IMR-90 (cell line): ENCODE data around the gene CNNM3. TPM values are rescaled to one million over a fixed set of nuclear protein-coding genes. Genes with fewer than 3 reads are reported as not detected.

Experiments used
- ATAC-seq: fragments of 200-7000 bp; cut with Tn5 transposase; 2 replicates; pipeline ENCODE4 v1.9.1; 2020; ENCODE audit warnings: low read depth, mild to moderate bottlenecking, moderate library complexity
- BruUV-seq: library from RNA; stranded (reverse); fragments of 400-500 nt; replicated peaks from 2 replicates; lab custom pipeline; 2021; lab: Mats Ljungman, UMichigan
- CTCF ChIA-PET: fragments of 300-600 bp; formaldehyde crosslinking; extraction: SDS; loops from one replicate; lab custom pipeline; 2021; ENCODE audit warnings: antibody characterized with exemption; lab: Yijun Ruan, JAX
- POLR2A ChIA-PET: fragments of 300-600 bp; sonication (Branson Sonifier 250); formaldehyde crosslinking; loops from one replicate; lab custom pipeline; 2022; ENCODE audit warnings: antibody characterized with exemption; ENCODE audit not compliant: unreplicated experiment; lab: Charles Lee
- DNase-seq: peaks from one replicate; pipeline ENCODE4 v3.0.0; 2013
- H2AFZ ChIP-seq: replicated peaks from 2 replicates; pipeline ENCODE3; 2013; ENCODE audit warnings: low read length, mild to moderate bottlenecking; ENCODE audit not compliant: poor library complexity
- H2AK5ac ChIP-seq: 2 replicates; pipeline ENCODE4 v1.6.1; 2013; ENCODE audit warnings: low read depth, low read length, inconsistent platforms
- H2AK9ac ChIP-seq: replicated peaks from 2 replicates; pipeline ENCODE3; 2013; ENCODE audit warnings: mild to moderate bottlenecking, low read depth, low read length, moderate library complexity; ENCODE audit not compliant: poor library complexity
- H2BK120ac ChIP-seq: 2 replicates; pipeline ENCODE4 v1.6.1; 2013; ENCODE audit warnings: low read depth, low read length, inconsistent platforms
- H2BK15ac ChIP-seq: 3 replicates; pipeline ENCODE4 v1.6.1; 2013; ENCODE audit warnings: low read depth, low read length, inconsistent platforms
- H2BK20ac ChIP-seq: 2 replicates; pipeline ENCODE4 v1.6.1; 2013; ENCODE audit warnings: low read depth, mild to moderate bottlenecking, inconsistent platforms, low read length, moderate library complexity
- H2BK5ac ChIP-seq: 2 replicates; pipeline ENCODE4 v1.6.1; 2013; ENCODE audit warnings: mild to moderate bottlenecking, low read depth, low read length, inconsistent platforms; ENCODE audit not compliant: poor library complexity, severe bottlenecking
- H3K14ac ChIP-seq: replicated peaks from 2 replicates; pipeline ENCODE4 v1.6.1; 2013; ENCODE audit warnings: low read depth, low read length, inconsistent platforms
- H3K18ac ChIP-seq: 2 replicates; pipeline ENCODE4 v1.6.1; 2013; ENCODE audit warnings: low read depth, low read length, control low read depth
- H3K23ac ChIP-seq: 2 replicates; pipeline ENCODE4 v1.6.1; 2013; ENCODE audit warnings: low read depth, low read length, inconsistent platforms
- H3K27ac ChIP-seq: 2 replicates; pipeline ENCODE4 v1.5.1; 2013; ENCODE audit warnings: mild to moderate bottlenecking, control low read depth, low read length; ENCODE audit not compliant: insufficient read depth
- H3K27me3 ChIP-seq: 2 replicates; pipeline ENCODE4 v1.6.1; 2013; ENCODE audit warnings: low read length; ENCODE audit not compliant: control insufficient read depth, insufficient read depth
- H3K36me3 ChIP-seq: 2 replicates; pipeline ENCODE4 v1.6.1; 2013; ENCODE audit warnings: low read length, mixed read lengths; ENCODE audit not compliant: control insufficient read depth, insufficient read depth
- H3K4ac ChIP-seq: 2 replicates; pipeline ENCODE4 v1.6.1; 2013; ENCODE audit warnings: low read depth, low read length, inconsistent platforms
- H3K4me1 ChIP-seq: 2 replicates; pipeline ENCODE4 v1.6.1; 2013; ENCODE audit warnings: low read length, mixed read lengths; ENCODE audit not compliant: control insufficient read depth, insufficient read depth
- H3K4me2 ChIP-seq: 2 replicates; pipeline ENCODE4 v1.6.1; 2013; ENCODE audit warnings: low read depth, mild to moderate bottlenecking, control low read depth, low read length, moderate library complexity
- H3K4me3 ChIP-seq: 2 replicates; pipeline ENCODE4 v1.5.1; 2013; ENCODE audit warnings: low read depth, mild to moderate bottlenecking, control low read depth, low read length, moderate library complexity; ENCODE audit not compliant: insufficient read depth
- H3K56ac ChIP-seq: 2 replicates; pipeline ENCODE4 v1.6.1; 2013; ENCODE audit warnings: low read length, inconsistent platforms; ENCODE audit not compliant: insufficient read depth; ENCODE audit errors: extremely low read depth
- H3K79me1 ChIP-seq, 2 experiments: 2 replicates each; pipeline ENCODE4 v1.6.1; 2013; ENCODE audit warnings: low read length in 2 of 2, inconsistent platforms in 1 of 2, low read depth in 1 of 2
- H3K9ac ChIP-seq: 2 replicates; pipeline ENCODE4 v1.6.1; 2013; ENCODE audit warnings: low read depth, low read length, control low read depth
- H3K9me1 ChIP-seq: 2 replicates; pipeline ENCODE4 v1.6.1; 2013; ENCODE audit warnings: low read length, inconsistent platforms; ENCODE audit not compliant: insufficient read depth
- H3K9me3 ChIP-seq: 2 replicates; pipeline ENCODE4 v1.6.1; 2013; ENCODE audit warnings: low read length; ENCODE audit not compliant: control insufficient read depth, insufficient read depth
- H4K20me1 ChIP-seq: 2 replicates; pipeline ENCODE4 v1.6.1; 2013; ENCODE audit warnings: low read length, inconsistent platforms; ENCODE audit not compliant: insufficient read depth
- H4K5ac ChIP-seq: 2 replicates; pipeline ENCODE4 v1.6.1; 2013; ENCODE audit warnings: mild to moderate bottlenecking, low read depth, low read length, control low read depth
- H4K8ac ChIP-seq, 2 experiments: 2 replicates each; pipeline ENCODE4 v1.6.1; 2013; ENCODE audit warnings: low read depth in 2 of 2, low read length in 2 of 2, control low read depth in 1 of 2, inconsistent platforms in 1 of 2
- H4K91ac ChIP-seq: 2 replicates; pipeline ENCODE4 v1.6.1; 2013; ENCODE audit warnings: low read depth, low read length, inconsistent platforms; ENCODE audit not compliant: insufficient read depth
- CEBPB ChIP-seq: IDR thresholded peaks from 2 replicates; pipeline ENCODE4 v1.6.1; 2012; ENCODE audit warnings: low read depth, low read length, improper control_type of control experiment
- CHD1 ChIP-seq: IDR thresholded peaks from 2 replicates; pipeline ENCODE4 v1.6.1; 2012; ENCODE audit warnings: low read depth, low read length, improper control_type of control experiment
- MXI1 ChIP-seq: IDR thresholded peaks from 2 replicates; pipeline ENCODE4 v1.6.1; 2012; ENCODE audit warnings: low read depth, mild to moderate bottlenecking, low read length, moderate library complexity, borderline replicate concordance
- WGBS, 2 experiments: methylation state at CpG; one replicate each; pipeline versions ENCODE4 v1.1.5 to v1.1.7; 2013; ENCODE audit warnings: missing lambda C conversion rate in 2 of 2; ENCODE audit not compliant: insufficient read length in 1 of 2; ENCODE audit errors: extremely low coverage in 2 of 2; 5-methylcytosine and 5-hydroxymethylcytosine counted together
- dilution Hi-C: fragments of 300-500 bp; cut with HindIII; formaldehyde crosslinking; loops from one replicate; pipeline ENCODE4 v1.14.3; 2018; ENCODE audit warnings: low sequenced_read_pairs; ENCODE audit not compliant: unreplicated experiment
- in situ Hi-C: fragments of 300-500 bp; cut with MboI; formaldehyde crosslinking; loops from 3 replicates; pipeline ENCODE4 v1.14.3; 2019; ENCODE audit warnings: low sequenced_read_pairs, inconsistent platforms, mixed read lengths
- intact Hi-C: fragments of 100-400 bp; cut with micrococcal nuclease; formaldehyde crosslinking; loops from 2 replicates; pipeline ENCODE4 v1.10.0; 2022
- polyA plus RNA-seq, 3 experiments: library from polyadenylated mRNA; depleted of rRNA; stranded (reverse); fragments of >200 nt; gene quantifications; 2 replicates each; pipeline ENCODE4 v1.2.3, GENCODE V29; 2012; ENCODE audit warnings: low replicate concordance in 1 of 3
- total RNA-seq: library from RNA; depleted of rRNA; stranded (reverse); fragments of >200 nt; gene quantifications from 2 replicates; pipeline ENCODE4 v1.2.3, GENCODE V29; 2012
- TF ChIP-seq, protein P1 (sequence below): fragments of 150-350 bp; IDR thresholded peaks from 2 replicates; pipeline ENCODE4 v1.6.1; 2016; ENCODE audit warnings: low read depth, mild to moderate bottlenecking, low read length, moderate library complexity, borderline replicate concordance

CNNM3 gene
- total and polyA plus RNA-seq, 2 of the 4 experiments (the other 2 are of a cell fraction) = 2.3 to 6.1 TPM

- Histone ChIP-seq H3K9me1 (no peaks in the 10 kb centered on the region), H2BK15ac (no peak overlapping the region), H3K79me1 (no peaks in the 10 kb centered on the region), H3K18ac (no peak overlapping the region), H4K20me1 (no peaks in the 10 kb centered on the region), H2AFZ (no peak overlapping the region), H4K8ac (no peak overlapping the region), H4K91ac (no peak overlapping the region), H3K36me3 (no peaks in the 10 kb centered on the region), H3K4me2 (no peak overlapping the region), H3K56ac (no peak overlapping the region), H3K23ac (no peak overlapping the region), H3K27me3 (peaks cover 17% of the 10 kb centered on the region; the same call in 1 of the 2 replicates), H3K4me3 (no peak overlapping the region), H3K14ac (no peak overlapping the region), H2BK120ac (no peak overlapping the region), H3K4me1 (peaks cover 9% of the 10 kb centered on the region), H3K9ac (no peak overlapping the region), H2AK5ac (no peak overlapping the region), H3K27ac (no peak overlapping the region), H3K4ac (no peak overlapping the region), H4K5ac (no peak overlapping the region), H2BK5ac (no peak overlapping the region), H2AK9ac (no peak overlapping the region), H3K9me3 (no peaks in the 10 kb centered on the region), H2BK20ac (no peak overlapping the region)
- in situ Hi-C loops (no loop called here), intact Hi-C loops (no loop called here), dilution Hi-C loops (no loop called here)
- CTCF ChIA-PET = interaction anchor here (1.3 kb wide), 1 partner anchor 20 kb away, joined by 4 read pairs; the partner anchor contains the start of gene ANKRD39
- no CpG with 5 or more reads among the region's 7 CpGs for WGBS, 2 experiments
- BruUV-seq = no TSS peak
- POLR2A ChIA-PET = no interaction called here
- DNase-seq = no peak
- TF ChIP-seq CEBPB = no peak
- TF ChIP-seq, protein P1, sequence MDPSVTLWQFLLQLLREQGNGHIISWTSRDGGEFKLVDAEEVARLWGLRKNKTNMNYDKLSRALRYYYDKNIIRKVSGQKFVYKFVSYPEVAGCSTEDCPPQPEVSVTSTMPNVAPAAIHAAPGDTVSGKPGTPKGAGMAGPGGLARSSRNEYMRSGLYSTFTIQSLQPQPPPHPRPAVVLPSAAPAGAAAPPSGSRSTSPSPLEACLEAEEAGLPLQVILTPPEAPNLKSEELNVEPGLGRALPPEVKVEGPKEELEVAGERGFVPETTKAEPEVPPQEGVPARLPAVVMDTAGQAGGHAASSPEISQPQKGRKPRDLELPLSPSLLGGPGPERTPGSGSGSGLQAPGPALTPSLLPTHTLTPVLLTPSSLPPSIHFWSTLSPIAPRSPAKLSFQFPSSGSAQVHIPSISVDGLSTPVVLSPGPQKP = no peak
- no peak for TF ChIP-seq MXI1
- TF ChIP-seq CHD1 = no peak
- no peak for ATAC-seq
These were observed 62.1 kb downstream of the CNNM3 start for GRCh38 chr2:96878171-96878570.
